GM12892 (cell line): ENCODE data around the gene CCDC15.

Source experiments
- DNase-seq: peaks from one replicate; pipeline ENCODE4 v3.0.0; 2011; ENCODE audit not compliant: insufficient read length
- FAIRE-seq: peaks from 2 replicates; lab custom pipeline; 2011; peaks lifted over from hg19 to GRCh38; lab: Jason Lieb, UNC
- POLR2A ChIP-seq: IDR thresholded peaks from 2 replicates; pipeline ENCODE4 v1.6.1; 2011; ENCODE audit warnings: low read depth, low read length, control low read depth
- POLR2AphosphoS5 ChIP-seq: IDR thresholded peaks from 2 replicates; pipeline ENCODE4 v1.6.1; 2011; ENCODE audit warnings: low read depth, low read length, control low read depth
- TAF1 ChIP-seq: IDR thresholded peaks from 2 replicates; pipeline ENCODE4 v1.6.1; 2011; ENCODE audit warnings: low read depth, mild to moderate bottlenecking, control low read depth, low read length, borderline replicate concordance

Gene CCDC15

DNA sequence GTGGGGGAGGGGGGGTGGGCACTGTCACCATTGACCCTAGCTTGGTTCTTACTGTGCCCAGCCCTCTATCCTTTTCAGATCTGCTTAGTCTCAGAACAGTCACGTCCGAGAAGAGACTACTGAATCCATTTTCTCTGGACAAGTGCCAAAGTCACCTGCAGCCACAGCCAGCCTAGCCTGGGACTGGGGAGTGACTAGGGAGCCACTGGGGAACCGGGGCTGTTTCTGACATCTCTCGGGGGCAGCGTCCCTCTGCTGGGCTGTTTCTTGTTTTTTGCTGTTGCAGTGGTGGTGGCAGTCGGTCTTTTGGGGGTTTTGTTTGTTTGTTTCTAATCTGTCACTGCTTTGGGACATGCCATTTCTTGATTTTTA lies 117.8 kb downstream of the CCDC15 start:
- DNase-seq = no peak
- TF ChIP-seq POLR2AphosphoS5 (no peak), POLR2A (no peak), TAF1 (no peak)
- peak; percentile 79 for FAIRE-seq

DNA sequence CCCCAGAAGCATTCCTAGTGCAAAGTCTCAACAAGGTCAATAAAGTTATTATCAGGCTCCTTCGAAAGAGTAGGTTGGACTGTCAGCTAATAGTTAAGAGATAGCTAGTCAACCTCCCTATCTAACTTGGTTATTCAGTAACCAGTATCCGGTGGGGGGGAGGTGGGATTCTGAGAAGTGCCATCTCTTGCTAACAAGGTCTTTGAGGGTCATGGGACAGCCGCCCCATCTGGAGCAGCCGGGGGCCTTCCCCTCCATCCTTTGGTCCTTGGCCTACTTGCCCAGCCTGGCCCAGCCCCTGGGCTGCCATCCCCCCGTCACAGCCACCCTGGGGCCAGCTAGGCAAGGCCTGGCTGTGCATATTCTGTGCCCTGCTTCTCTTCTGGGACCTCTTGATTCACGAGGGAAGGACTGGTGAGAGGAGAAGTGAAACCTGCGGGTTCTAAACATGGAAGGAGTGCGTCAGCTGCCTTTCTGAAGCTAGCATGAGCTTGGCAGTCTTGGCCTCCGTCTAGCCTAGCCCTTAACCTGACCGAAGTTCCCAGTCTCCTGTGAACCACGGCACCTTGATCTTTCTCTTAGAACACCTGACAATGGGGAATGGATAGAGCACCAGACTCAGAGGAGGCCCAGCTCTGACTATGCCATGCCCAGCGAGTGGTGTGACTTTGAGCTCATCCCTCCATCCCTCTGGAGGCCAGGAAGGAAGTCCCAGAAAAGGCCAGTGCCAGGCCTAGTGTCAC lies 118.4 kb downstream of the CCDC15 start:
- TF ChIP-seq POLR2AphosphoS5 (peak; percentile 35; the same call in 1 of the 2 replicates), POLR2A (peak; percentile 48; the same call in 1 of the 2 replicates), TAF1 (no peak)
- DNase-seq (peak; percentile 79), FAIRE-seq (peak; percentile 99)

DNA sequence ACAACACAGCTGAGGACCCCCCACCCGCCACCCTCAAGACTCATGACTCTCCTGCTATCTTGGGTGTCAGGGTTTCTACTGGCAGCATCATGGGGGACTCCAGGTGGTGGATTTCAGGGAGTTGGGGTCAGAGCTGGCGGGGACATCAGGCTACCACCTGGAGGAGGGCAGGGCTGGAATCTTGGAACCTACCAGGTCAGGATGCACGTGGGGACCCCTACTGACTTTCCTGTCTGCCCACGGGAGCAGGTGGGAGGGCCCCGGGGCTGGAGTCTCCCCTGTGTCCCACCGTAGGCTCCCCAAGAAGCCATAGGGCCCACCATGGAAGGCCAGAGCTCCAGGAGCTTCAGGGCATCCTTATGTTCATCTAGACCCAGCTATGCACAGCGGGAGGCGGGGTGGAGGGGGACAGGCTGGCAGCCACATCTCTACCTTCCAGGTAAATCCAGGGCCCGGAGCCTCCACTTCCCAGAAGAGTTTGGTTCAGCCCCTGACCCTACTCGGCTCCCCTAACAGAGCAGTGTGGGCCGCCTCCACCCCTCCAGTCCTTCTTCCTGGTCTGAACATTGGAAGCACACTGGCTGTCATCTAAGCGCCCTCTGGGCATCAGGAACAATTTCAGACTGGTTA lies 119.1 kb downstream of the CCDC15 start:
- DNase-seq (no peak), FAIRE-seq (peak; percentile 77)
- TF ChIP-seq TAF1 = no peak
- no peak for TF ChIP-seq POLR2AphosphoS5
- no peak for TF ChIP-seq POLR2A

DNA sequence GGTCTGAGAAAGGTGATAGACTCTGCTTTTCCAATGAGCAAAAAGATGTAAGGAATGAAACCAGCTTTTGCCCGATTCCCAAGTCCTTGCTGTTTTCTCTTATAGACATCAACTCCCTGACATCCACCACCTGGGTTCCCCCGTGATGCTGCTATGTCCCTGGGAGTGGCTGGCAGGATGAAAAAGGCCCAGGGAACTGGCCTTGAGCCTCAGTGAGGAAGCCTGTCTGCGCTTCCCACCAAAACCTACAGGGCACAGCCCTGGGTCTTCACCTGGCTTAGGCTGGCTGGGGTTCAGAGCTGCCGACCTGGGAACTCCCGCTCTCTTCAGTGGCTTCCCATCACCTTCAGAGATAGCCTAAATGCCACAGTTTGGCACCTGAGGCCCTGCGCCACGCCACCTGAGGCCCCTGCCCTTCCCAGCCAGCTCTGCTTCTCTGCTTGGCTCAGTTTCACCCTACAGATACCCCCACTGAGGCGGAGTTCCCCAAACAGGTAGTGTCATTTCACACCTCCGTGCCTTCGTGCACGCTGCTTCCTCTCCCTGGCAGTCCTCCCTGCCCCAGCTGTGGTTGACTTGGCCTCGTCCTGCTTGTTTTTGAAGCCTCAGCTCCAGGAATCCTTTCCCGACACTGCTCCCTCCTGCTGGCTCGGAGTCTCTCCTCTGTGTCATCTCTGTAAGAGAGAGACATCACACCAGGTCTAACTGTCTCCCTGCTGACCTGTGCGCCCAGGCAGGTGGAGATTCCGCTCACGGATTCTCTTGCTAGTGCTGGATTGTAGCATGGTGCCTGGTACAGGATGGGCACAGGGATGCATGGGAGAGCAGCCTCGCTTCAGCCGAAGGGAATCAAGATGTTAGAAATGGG lies 119.8 kb downstream of the CCDC15 start:
- DNase-seq (no peak), FAIRE-seq (peak; percentile 30)
- TF ChIP-seq POLR2A (no peak), TAF1 (no peak), POLR2AphosphoS5 (no peak)

DNA sequence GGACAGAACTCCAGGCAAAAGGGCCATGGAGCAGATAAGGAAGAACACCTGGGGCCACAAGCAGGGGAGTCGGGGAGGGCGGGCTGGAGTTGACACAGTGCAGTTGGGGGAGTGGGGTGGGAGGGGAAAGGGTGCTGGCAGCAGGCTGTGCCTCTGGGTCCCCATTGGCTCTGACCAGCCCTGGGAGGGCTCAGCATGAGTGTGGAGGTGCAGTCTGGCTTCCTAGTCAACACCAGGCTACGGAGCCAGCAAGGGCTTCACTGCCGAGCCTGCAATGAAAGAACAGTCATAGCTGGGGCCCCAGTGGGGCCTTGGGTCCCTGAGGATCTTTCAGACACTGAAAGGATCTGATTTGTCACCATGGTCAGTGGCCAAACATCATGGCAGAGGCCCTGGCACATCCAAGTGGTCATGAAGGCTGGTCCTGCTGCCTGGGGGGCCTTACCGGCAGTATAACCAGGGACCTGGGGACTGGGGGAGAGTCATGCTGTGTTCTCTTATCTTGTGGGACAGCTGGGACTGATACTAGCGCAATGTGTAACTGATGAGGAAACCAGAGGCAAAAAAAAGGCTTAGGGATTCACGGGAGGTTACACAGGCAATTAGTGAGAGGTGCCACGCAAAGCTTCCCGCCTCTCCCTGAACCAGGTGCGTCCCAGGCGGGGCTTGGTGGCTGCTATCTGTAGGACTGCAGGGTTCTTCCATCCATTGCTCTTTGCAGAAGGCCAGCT lies 120.7 kb downstream of the CCDC15 start:
- TF ChIP-seq POLR2A (no peak), TAF1 (no peak), POLR2AphosphoS5 (no peak)
- DNase-seq (no peak), FAIRE-seq (no peak)

DNA sequence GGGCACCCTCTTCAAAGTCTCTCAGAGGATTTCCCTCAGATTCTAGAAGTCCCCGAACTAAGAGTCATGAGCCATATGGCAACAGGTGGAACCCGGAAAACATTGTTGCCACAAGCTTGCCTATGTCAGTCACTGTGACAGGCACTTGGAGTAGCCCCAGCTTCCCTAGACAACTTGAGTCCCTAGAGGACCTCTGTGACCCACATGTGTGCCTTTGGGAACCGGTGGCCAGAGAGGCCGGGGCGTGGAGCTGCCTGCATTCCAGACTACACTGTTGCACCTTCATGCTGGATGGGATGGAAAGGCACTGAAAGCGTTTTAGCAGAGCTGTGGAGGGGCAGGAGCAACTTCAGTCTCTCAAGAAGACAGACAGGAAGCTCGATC lies 121.2 kb downstream of the CCDC15 start:
- FAIRE-seq (no peak), DNase-seq (no peak)
- TF ChIP-seq POLR2AphosphoS5 (no peak), TAF1 (no peak), POLR2A (no peak)

DNA sequence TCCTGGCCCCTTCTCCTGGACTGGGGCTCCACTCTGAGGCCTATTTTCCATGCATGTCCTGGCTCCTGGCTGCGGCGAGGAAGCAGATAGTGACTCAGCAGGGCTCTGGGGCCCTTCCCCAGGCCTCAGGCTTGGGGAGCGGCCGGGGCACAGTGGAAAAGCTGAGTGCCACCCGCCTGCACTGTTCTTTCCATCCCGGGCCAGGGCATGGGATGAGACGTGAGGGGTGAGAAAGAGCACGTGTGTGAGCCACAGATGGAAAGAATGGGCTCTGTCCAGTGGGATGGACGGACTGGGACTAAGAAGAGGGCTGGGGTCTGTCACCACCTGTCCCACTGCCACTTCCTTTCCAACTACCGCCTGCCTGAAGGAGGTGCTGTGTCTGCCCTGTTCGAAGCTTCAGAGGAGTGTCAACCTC lies 121.9 kb downstream of the CCDC15 start:
- TF ChIP-seq POLR2A = no peak
- TF ChIP-seq TAF1 = no peak
- TF ChIP-seq POLR2AphosphoS5 = no peak
- DNase-seq (no peak), FAIRE-seq (no peak)

DNA sequence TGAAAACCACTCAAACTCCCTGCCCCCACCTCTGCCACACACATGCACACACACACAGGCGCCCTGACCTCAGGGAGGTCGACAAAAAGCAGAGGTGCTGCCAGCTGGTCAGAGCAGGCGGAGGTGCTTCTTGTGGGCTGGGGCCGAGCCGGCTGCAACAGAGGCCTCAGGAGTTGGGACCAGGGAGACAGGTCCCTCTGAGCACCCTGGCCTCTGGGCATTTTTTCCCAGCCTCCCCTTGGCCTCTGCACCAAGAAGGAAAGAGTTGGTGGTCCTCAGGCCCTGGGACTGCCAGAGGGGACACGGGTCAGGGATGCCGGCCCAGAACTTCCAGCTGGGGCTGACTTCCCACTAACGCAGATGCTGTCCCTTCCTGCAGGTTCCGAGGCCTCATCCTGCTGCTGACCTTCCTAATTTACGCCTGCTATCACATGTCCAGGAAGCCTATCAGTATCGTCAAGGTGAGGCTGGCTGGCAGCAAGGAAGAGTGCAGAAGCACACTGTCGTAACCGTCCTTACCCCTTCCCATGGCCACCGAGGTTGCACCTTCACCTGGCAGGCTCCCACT lies 122.5 kb downstream of the CCDC15 start:
- no peak for DNase-seq
- TF ChIP-seq POLR2A (no peak), POLR2AphosphoS5 (no peak), TAF1 (no peak)

DNA sequence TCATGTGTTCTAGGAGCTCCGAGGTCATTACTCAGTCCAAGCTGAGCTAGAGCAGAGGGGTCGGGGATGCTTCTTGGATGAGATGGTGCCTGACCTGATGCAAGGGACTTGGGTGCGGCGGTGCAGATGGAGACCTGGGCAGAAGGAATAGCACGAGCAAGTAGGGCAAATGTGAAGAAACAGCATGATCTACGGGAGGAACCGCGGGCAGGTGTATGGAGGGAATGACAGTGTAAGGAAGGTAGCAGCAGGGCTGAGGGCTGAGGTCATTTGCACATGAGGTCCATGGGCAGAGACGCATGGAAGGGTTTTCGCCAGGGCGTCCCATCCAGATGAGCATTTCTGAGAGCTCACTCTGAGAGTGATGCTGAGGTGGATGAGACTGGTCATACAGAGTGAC lies 124.0 kb downstream of the CCDC15 start:
- DNase-seq (no peak), FAIRE-seq (no peak)
- TF ChIP-seq POLR2AphosphoS5 = no peak
- no peak for TF ChIP-seq POLR2A
- TF ChIP-seq TAF1 = no peak

More for the DNA sequence above, 122.5 kb downstream of the CCDC15 start:
- no peak for FAIRE-seq

DNA sequence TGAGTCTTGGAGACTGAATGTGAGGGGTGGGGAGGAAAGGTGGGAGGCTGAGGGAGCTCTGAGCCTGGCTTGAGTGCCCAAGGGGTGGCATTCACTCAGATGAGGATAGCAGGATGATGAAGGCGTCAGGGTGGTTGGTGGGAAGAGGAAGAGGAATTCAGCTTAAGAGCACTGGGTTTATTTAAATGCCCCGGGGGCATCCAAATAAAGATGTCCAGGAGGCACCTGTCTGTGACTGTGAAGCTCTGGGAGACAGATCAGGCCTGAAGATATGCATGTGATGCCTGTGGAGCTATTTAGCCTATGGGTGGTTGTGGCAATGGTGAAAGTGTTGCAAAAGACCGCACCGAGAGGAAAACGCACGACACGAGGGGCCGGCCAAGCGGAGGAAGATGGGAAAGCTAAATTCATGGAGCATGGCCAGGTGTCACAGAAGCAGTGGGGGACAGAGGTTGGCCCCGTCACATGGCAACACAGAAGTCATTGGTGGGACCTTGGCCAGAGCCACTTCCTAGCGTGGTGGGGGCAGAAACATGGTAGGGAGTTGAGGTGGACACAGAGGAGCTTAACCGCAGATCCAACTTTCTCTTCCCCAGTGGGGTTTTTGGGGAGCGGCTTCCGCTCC lies 124.6 kb downstream of the CCDC15 start:
- TF ChIP-seq POLR2AphosphoS5 (no peak), TAF1 (no peak), POLR2A (no peak)
- no peak for FAIRE-seq

More for the DNA sequence above, 124.6 kb downstream of the CCDC15 start:
- DNase-seq = no peak
